HG03097 (cell line): ENCODE measurements around the gene UBR4.

Experiments
- ATAC-seq: cut with Tn5 transposase; IDR thresholded peaks from one replicate; pipeline ENCODE4 v1.9.1; 2021; ENCODE audit not compliant: unreplicated experiment, low FRiP score

The UBR4 gene

DNA sequence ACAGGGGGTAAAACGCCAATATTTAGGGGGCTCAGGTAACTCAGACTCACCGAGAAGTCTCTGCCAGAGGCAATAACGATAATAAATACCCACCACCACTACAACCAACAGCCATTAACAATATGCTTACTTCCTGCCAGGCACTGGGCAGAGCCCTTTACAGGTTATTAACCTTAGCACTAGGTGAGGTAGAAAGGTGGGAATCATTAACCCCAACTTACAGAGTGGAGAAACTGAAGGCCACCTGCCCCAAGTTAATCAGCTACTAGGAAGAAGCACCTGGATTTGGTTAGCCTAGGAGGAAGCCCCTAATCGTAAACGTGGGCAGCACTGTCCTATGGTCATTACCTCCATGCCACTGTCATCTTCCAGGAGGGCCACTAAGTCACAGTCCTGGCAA, 110.0 kb downstream of the UBR4 start:
- ATAC-seq = no peak

DNA sequence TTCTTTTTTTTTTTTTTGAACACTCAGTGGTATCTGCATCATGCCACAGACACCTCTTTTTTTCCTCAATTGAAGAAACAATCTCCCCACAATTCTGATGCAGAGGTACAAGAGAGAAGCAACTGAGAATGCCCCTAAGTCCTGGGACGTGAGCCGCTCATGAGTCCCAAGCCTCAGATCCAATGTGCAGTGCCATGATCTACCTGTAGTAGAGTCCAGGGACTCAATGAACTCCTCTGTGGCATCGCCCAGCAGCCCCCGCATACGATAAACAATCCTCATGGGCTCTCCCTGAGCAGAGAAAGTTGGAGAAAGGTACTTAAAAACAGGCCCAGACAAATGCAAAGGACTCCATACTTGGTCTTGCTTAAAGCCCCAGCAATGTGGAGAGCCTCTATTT, 113.1 kb downstream of the UBR4 start:
- no peak for ATAC-seq

DNA sequence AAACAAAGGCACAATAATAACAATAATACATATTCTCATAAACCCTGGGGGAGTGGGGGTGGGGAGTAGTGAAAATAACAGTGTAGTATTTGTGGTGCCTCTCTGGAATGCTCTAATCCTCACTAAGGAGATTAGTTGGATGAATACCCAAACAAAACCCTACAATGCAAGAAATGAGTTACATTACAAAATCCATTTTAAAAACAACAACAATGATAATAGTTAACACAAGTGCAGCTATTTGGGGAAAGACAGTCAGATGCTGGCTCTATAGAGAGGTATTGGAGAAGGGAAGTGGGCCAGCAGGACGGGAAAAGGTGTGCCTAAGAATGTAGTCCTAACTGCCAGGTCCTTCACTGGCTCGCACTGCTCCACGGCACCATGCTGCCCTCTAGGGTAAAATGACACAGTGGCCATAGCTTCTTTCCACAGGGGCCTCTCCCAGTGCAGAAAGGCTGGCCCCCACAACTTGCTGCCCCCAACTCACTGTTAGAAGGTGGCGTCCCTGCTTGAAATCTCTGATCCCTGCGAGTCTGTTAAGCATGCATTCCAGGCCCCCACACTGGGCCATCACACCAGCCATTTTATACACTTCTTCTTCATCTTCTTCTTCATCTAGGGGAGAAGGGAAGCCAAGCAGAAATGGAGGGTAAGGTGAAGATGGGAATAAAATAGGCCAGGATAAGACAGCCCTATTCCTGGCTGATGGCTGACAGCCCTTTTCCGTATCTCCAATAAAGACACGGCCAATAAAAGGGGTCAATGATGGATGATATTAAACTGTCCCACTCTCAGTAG, 113.8 kb downstream of the UBR4 start:
- no peak for ATAC-seq

DNA sequence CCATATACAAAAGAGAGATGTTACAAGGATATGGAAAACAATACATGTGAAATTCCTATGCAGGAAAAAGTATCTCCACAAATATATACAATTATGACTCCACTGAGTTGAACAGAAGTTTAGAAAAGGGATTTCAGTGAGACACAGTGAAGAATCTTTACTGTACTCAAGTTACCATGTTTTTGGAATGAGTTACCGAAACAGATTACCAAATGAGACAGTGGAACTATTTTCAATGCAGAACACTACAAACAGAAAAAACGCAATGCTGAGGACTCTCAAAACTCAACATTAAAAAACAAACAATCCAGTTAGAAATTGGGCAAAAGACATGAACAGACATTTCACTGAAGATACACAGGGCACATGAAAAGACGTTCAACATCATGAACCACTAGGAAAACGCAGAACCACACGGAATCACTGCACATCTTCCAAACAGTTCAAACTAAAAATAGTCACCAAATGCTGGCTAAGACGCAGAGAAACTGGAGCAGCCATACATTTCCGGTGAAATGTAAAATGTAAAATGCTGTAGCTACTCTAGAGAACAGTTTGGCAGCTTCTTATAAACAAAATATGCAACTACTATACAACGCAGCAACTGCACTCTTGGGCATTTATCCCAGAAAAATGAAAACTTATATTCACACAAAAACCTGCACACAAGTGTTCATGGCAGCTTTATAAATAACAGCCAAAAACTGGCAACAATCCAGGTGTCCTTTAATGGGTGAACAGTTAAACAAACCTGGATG, 118.7 kb downstream of the UBR4 start:
- no peak for ATAC-seq

DNA sequence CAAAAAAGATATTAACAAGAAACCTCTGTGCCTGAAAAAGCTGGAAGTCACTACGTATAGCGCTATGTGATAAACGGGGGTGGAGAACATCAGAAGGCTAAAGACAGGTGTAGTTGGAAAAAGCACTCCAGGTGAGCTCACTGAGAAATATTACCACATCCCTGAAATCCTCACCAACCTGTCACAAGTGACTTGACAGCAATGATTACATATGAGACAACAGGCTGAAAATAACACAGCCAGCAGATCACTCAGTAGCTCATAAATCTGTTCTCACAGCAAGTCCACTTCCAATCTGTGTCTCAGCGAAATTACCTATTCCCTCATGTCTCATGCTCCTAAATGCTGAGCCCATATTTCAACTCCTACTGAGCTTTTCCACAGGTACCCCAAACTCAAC, 120.5 kb downstream of the UBR4 start:
- ATAC-seq = no peak

DNA sequence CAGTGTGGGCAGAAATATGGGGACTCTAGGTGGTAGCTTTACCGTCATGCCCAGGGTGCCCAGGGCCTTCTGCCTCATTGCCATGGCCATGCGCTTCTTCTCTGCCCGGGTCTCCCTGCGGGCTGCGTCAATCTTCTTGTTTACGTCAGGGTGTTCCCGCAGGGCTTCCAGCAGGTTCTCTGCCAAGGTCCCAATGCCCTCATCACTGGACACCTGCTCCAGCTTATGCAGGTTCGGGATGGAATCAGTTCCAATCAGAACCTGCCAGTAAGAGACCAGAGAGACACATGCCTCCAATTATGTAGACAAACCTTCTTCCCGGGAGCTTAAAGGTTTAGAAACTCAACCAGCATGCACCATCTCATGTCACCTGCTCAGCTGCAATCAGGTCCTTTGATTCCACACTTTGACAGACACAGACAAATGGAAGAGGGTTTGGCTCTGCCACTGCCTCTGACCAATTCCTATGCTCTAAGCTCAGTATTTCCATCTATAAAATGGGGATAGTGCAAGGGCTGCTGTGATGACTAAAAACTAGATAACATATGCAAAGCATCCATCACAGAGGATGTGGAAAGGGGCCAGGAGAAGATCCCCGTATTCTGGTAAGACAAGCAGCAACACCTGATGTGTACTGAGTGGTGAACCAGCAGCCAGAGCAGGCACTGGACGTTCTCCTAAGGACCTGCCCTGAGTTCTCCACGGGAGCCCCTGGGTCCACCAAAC, 121.2 kb downstream of the UBR4 start:
- ATAC-seq = no peak

DNA sequence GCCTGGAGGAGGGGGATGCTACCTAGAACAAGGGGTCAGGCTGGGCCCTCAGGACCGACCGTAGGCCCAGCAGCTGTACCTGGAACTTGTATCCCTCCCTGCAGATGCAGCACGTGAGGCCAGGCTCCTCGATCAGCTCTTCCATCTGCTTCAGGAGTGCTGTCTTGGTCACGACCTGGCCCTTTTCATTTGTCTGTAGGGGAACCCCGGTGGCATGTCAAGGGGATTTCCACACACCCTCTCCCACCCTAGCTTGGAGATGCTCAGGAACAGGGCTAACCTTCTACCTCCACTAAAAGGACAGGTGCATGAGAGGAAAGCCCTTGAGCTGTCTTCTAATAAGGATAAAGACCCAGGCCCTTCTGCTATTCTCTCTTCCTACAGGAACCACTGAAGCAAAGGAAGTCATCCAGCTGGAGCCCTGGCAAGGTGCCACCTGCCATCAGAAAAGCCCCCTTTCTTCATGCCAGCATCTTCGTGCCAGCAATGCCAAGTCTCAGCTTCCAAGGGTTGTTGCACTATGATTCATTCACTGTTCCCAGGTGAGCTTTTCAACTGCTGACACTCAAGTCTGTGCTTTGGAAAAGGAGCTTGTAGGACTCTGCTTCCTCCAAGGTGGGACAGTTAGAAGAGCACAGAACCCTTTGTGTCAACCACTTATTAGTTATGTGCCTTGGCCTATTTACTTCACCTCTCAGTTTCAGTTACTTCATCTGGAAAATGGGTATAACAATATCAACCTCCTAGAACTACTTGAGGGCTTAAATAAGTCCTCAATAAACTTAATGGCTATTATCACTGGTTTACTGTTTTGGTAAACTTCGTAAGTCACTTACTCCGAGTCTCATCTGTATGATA, 122.1 kb downstream of the UBR4 start:
- ATAC-seq = no peak

DNA sequence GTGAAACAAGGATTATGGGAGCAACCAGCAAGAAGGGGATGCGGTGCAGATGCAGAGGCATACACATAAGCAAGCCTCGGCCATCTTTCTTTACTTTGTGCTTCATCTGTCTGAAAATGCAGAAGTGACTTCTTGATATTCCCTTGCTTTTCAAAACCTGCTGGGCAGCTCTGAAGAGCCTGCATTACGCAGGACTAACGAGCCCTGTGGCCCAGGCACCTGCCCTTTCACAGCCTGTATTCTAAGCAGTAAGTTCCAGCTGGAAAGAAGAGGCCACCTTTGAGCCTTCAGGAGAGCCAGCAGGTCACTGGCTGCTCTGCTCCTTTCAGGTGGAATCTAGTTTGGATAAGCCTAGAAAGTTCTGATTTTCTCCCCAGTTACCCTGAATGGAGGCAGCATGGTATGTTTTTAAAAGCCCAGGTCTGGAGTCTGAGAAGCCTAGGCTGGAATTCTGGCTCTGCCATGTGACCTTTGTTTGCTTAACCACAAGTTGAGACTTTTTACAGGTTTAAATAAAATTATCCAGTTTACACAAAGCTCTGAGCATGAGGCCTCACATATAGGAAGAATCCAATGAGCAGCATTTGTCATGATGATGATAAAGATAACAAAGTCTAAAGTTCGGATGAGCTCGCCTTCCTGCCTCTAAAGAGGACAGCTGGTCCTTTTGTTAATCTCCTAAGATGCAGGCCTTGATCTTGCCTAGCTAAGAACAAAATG, 122.9 kb downstream of the UBR4 start:
- ATAC-seq = no peak

DNA sequence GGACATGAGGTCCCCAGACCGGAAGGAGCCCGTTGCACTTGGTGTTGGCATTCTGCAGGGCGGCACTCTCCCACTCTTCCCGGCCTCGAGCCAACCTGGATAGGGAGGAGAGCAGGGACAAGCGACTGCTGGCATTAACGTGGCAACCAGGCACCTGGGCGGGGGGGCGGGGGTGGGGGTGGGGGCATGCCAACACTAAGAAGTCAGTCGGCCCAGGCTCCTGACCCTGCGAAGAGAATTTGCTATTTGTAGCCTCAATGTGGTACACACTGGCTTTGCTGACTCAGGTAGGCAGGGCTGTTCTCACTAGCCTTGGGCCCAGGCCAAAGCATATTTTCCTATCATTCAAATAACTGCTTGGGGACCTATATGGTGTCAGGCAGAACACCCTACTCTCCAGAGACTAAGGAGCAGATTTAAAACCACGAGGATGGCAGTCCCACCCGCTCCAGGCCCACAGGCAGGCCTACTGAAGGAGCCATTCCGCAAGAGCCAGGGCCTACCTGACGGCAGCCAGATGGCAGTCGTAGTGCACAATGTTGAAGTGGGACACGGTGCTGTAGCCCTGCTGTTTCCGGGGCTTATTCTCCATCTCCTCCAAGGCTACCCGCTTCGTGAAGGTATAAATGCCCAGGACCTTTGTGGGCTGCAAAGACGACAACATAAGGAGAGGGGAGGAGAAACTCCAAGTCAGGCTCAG, 123.7 kb downstream of the UBR4 start:
- ATAC-seq = no peak

DNA sequence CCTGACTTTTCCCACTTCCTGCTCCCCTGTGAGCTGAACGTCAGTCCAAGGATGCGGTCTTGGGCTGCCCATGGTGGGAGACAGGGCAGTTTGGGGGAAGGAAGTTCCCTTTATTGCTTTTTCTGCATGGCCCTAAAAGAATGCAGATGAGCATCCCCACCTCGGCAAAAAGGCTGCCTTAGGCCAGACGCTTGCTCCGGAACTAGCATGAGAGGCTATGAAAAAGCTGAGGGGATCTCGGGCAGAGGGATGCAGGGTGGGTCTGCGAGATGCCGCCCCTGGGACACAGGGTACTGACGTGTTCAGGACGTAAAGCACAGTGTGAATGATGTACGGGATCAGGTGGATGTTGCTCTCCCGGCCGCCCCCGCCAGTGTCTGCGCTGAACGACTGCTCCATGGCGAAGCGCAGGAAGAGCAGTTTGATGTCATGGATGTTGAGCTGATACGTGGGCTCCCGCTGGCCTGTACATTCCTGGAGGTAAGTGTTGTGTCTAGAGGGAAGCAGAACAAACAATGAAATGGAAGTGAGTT, 125.8 kb downstream of the UBR4 start:
- ATAC-seq = no peak

DNA sequence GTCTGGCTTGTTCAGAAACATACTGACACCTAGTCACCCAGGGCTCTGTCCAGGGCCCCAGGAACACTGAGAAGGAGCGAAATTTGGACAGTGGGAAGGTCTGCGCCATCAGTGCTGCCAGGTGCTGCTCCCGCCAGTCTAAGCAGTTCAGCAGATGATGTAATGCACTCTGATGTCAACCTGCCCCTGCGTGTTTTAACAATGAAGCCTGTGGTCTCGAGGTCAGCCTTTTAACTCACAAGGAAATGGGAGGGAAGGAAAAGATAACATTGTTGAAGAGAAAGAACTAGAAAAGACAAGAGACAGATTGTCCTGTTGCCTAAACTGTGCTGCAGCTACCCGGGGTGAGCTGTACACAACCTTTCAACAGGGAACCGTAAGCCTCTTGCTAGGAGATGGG, 127.0 kb downstream of the UBR4 start:
- ATAC-seq = no peak

DNA sequence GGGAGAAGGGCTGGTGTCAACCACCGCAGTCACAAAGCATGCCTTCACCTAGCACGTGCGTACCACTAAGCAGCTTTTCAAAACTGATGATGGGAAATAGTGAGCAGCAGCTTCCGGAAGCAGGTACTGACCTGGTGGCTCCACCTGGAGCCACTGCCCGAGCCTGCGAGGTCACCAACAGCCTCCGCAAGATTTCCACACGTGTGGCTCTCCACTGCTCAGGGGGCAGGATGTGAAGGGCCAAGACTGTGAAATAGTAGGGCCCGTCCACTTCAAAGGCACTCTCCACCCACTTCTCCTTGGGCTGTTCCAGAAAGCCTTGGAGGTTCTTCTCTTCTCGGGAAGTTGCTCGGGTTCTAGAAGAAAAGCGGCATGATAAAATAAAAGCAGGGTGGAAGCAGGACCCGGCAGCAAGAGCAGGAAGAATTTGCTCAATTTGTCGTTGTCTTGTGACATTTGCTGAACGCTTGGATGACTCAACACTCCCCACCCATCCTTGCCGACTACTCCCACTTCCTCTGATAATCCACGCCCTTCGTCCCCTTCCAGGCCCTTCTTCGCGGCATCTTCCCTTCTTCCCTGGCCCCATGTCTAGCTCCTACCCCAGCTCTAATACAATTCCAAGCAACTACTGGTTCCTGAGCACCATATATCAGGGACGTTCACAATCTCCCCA, 128.7 kb downstream of the UBR4 start:
- no peak for ATAC-seq

DNA sequence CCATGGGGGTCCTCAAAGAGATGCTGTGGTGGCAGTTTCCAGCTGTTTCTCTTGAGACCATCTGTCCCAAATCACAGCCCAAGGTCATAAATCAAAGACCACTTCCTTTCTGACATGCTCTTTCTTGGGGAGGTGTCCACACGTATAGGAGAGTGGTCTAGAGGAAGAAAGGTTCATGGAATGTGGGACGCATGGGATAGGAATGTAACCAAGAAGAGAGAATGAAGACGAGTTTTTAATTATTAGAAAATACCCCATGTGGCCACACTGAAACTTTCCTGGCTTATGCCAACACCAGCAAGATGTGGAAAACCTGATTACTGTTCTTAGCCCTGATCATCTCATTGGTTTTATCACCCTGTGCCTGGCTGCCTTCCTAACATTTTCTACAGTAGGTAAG, 129.3 kb downstream of the UBR4 start:
- ATAC-seq = no peak

DNA sequence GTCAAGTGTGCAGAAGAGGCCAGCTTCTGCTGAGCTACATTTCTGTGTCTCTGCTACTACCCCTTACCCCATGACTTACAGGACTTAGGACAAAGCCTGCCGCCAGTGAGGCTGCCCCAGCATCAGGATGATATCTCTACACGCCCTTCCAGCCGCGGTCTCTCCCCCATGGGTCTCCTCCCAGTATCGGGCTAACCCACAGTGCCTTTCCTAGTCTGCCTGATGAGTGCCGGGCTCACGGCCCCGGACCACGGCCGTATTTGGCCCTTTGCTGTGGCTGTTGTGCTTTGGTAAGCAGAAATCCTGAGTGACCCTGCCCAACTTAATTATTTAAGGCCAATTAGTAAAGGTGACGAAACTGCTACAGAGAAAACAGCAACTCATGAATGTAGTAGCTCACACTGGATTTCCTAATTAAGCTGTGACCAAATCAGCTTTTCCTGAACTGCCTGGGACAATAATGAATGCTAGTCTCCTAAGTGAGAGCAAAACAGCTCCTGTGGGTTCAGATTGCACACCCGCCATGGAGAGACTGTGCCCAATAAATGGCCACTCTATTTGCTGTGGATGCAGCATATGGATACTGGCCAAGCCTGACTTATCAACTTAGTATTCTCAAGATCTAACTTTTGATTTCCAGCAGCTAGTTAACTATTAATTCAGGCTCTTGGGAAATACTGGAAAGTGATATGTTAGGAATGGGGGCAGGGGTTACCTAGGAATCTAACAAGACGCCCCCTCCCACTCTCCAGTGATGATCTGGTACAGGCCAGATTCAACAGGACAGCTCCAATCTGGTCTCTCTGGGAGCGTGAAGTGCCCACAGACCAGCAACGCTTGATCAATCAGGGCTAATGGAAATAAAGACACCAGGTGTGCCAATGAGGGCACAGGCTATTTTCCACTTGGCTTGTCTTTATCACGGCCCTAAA, 130.3 kb downstream of the UBR4 start:
- no peak for ATAC-seq

DNA sequence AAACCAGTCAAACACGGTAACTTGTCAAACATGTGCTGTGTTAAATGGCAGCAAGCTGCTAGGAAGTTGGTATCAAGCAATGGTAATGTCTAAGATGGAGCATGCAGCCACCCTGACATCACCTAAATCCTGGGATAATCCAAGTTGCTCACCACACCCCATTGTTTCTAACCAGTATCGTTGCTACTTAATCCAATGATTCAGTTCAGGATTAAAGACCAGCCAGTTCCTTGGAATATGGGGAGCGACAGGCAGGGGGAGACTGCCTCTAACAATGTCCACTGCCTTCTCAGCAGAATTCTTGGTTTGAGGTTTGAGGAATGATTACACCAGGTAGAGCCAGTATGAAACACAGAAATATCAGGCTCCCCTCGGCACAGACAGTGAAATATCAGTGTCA, 131.5 kb downstream of the UBR4 start:
- no peak for ATAC-seq

DNA sequence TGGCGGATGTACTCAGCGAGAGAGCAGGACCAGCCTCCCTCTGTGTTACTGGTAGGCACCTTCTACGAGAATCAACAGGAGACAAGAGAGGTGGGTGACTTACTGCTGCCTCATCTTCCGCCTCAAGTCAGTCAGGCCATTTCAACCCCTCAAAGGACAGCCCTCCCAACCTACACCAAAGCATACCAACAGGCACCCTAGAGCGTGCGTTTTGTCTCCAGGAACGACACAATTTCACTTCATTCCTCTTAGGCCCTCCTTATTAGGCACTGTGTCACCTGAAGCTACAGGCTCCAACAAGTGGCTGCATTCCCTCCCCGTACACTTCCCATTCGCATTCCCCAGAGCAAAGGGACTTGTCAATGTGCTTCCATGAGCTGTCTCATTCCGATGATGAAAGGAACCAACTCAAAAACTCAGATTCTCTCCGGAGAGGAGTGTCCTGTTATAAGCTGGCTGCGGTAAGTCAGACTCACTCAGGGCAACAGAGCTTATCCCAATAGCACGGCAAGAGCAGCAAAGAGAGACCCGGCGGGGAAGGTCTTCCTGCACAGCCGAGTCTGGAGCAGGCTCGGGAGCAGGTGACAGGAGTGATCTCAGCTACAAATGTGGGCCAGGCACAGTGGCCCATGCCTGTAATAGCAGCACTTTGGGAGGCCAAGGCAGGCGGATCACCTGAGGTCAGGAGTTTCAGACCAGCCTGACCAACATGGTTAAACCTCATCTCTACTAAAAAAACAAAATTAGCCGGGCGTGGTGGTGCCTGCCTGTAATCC, 133.0 kb downstream of the UBR4 start:
- ATAC-seq = no peak
